GM20431 (cell line): ENCODE measurements around the gene GSK3A.

Experiments used
- in situ Hi-C: fragments of 300-500 bp; cut with MseI, MboI; formaldehyde crosslinking; loops from one replicate; pipeline ENCODE4 v1.15.0; 2020; ENCODE audit warnings: low sequenced_read_pairs; ENCODE audit not compliant: unreplicated experiment

The GSK3A gene

DNA sequence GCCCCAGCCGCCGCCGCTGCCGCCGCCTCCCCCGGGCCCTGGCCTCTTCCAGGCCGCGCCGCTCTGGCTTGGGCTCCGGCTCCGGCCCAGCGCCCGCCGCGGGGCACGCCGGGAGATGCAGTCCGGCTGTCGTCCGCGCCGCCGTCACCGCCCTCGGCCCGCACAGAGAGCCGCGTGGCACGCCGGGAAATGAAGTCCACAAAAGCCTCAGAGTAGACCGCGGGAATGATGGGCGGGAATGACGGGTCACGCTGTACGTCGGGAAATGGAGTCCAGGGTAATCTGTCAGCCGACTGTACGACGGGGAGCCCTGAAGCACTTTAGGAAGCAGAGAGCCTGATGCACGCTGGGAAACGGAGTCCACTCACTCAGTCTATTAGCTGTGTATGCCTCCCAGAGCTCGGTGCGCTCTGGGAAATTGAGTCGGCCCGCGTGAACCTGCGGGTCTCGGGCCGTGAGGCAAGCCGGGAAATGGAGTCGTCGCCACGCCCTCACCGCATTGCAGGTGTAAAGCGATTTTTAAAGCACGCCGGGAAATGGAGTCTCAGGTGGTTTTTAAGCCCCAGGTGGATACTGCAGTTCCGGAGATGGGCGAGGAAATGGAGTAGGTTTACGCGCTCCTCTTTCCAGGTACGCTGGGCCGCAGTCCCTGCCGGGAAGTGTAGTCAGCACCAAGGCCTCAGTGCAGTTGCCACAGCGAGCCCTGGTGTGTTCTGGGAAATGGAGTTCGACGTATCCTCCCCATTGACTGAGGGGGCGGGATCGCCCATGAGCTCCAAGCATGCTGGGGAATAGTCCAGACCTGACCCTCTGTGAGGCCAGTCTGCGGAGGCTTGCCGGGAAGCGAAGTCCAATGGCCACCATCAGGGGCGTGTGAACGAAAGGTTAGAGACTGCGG is at the start of gene GSK3A:
TSS of gene GSK3A (minus strand) at position 91 of the 898 bp plus-strand sequence. CDS start 137 bp downstream, outside the sequence.
- in situ Hi-C loops, result no loop called here

DNA sequence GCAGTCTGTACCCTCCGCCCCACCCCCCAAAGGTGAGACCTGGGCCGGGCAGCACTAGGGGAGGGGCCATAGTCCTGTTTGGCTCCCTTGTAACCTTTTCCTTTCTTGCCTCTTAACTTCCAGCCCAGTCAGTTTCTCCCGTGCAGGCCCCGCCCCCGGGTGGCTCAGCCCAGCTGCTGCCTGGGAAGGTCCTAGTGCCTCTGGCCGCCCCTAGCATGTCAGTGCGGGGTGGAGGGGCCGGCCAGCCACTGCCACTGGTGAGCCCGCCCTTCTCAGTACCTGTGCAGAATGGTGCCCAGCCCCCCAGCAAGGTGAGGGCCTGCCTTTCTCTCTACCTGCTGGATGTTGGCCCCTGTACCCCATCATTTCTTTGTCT is 49.0 kb upstream of the GSK3A start:
- in situ Hi-C loops, result no loop called here

DNA sequence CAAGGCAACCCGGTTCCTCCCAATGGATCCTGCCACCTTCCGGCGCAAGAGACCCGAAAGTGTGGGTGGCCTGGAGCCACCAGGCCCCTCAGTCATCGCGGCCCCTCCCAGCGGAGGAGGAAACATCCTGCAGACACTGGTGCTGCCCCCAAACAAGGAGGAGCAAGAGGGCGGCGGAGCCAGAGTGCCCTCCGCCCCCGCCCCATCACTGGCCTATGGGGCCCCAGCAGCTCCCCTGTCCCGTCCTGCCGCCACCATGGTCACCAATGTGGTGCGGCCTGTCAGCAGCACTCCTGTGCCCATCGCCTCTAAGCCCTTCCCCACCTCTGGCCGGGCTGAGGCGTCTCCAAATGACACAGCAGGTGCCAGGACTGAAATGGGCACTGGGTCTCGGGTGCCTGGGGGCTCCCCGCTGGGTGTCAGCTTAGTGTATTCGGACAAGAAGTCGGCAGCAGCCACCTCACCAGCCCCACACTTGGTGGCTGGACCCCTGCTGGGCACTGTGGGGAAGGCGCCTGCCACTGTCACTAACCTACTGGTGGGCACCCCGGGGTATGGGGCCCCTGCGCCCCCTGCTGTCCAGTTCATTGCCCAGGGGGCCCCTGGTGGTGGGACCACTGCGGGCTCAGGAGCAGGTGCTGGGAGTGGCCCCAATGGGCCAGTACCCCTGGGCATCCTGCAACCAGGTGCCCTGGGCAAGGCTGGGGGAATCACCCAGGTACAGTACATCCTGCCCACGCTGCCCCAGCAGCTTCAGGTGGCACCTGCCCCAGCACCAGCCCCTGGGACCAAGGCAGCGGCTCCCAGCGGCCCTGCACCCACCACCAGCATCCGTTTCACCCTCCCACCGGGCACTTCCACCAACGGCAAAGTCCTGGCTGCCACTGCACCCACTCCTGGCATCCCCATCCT is 48.4 kb upstream of the GSK3A start:
- in situ Hi-C loops, result no loop called here

DNA sequence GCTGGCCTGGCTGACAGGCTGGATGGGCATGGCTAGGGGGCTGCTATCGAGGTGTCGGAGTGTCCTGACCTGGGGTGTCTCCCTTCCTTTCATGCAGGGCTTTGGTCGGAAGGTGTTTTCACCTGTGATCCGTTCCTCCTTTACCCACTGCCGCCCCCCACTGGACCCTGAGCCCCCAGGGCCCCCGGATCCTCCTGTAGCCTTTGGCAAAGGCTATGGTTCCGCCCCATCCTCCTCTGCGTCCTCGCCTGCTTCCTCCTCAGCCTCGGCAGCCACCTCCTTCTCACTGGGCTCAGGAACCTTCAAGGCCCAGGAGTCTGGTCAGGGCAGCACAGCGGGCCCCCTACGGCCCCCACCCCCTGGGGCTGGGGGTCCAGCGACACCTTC is 47.7 kb upstream of the GSK3A start:
- in situ Hi-C loops, result no loop called here

DNA sequence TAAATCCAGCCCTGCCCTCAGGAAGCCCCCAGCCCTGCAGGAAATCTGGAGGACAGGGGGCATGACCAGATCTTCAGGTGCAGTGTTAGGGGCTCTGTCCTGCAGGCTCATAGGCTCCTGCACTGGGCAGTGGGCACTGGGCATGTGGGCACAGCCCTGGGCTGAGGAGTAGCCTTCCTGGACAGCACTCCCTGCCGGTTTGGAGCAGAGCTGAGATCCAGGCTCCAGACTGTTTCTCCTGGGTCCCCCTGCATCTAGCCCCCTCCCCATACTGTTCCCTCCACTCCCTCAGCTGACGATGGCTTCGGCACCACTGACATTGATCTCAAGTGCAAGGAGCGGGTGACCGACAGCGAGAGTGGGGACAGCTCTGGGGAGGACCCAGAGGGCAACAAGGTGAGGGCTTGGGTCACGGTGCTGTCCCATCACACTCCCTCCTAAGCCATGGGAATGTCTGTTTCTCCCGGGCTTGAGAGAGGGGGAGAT is 47.2 kb upstream of the GSK3A start:
- in situ Hi-C loops, result no loop called here

DNA sequence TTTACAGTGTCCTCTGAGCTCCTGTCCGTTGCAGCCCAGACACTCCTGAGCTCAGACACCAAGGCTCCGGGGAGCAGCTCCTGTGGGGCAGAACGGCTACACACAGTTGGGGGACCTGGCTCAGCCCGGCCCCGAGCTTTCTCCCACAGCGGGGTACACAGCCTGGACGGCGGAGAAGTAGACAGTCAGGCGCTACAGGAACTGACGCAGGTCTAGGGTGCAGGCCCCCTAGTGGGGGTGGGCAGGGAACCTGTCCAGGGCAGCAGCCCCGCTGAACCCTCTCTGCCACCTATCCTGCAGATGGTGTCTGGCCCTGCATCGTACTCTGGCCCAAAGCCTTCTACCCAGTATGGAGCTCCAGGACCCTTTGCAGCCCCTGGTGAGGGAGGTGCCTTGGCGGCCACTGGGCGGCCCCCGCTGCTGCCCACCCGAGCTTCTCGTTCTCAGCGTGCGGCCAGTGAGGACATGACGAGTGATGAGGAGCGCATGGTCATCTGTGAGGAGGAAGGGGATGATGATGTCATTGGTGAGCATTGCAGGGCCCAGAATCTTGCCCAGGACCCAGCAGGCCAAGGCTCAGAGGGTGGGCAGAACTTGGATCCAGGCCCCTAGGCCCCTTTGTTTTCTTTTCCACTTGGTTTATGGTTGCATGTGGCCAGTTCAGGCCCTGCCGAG is 46.6 kb upstream of the GSK3A start:
- in situ Hi-C loops, result no loop called here

DNA sequence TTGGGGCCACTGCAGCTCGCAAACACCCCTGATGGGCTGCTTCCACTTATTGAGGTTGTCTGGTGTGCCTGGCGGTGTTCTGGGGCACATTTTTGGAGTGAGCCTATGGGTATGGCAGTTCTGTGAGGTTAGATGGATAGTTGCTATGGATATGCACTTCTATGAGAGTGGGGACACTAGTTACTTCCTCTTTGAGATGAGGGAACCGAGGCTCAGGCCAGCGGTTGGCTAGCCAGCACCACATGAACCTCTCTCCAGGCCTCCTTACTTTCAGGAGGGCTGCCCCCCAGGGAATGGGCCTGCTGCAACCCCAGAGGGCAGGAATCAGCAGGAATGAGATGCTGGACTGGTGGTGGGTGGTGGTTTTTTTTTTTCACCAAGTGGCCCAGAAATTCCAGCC is 46.0 kb upstream of the GSK3A start:
- in situ Hi-C loops, result no loop called here

DNA sequence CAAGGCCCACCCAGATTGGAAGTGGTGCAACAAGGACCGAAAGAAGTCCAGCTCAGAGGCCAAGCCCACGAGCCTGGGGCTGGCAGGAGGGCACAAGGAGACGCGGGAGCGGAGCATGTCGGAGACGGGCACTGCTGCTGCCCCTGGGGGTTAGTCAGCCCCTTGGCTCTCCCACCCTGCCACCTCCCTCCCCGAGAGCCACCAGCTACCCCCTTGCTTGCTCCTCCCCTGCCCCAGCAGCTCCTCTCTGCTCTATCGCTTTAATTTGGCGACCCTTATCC is 45.4 kb upstream of the GSK3A start:
- in situ Hi-C loops, result no loop called here

DNA sequence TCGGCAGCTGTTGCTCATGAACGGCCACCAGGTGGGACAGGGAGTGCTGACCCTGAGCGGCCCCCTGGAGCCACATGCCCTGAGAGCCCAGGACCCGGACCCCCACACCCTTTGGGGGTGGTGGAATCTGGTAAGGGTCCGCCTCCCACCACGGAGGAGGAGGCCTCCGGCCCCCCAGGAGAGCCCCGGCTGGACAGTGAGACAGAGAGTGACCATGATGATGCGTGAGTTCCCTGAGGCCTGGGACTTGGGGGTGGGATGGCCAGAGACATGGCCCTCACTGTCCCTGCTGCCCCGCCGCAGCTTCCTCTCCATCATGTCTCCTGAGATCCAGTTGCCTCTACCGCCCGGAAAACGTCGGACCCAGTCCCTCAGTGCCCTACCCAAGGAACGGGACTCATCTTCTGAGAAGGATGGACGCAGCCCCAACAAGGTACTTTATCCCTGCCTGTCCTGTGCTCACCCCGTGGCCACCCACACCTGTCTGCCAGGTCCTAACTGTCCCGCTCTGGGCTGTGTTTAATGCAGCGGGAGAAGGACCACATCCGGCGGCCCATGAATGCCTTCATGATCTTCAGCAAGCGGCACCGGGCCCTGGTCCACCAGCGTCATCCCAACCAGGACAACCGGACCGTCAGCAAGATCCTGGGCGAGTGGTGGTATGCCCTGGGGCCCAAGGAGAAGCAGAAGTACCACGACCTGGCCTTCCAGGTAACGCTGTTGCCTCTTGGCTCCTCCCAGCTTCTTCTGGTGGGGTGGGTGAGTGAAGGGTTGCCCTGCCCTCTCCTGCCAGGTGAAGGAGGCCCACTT is 44.8 kb upstream of the GSK3A start:
- in situ Hi-C loops, result no loop called here

DNA sequence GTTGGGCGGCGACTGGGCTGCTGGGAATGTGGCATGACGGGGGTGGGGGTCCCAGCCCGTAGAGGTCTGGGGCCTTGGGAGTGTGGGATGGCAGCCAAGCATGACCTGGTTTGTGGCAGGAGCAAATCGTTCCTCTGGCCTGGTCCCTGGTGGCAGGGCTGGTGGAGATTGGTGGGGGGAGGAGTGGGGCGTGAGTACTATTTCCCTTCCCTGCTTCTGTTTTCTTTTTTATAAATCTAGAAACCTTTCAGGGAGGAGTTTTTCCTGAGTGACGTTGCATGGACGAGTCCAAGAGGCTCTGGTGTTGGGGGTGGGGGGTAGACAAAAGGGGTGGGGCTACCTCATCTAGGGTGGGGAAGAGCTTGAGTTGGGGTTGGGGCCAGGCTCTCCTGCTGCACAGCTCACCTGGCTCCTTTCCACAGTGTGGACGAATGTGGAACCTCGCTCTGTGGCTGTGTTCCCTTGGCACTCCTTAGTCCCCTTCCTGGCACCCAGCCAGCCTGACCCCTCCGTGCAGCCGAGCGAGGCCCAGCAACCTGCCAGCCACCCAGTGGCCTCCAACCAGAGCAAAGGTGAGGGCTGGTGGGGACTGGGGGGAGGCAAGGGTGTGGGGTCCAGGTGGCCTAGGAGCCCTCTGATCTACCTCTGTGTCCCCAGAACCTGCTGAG is 44.1 kb upstream of the GSK3A start:
- in situ Hi-C loops, result no loop called here

DNA sequence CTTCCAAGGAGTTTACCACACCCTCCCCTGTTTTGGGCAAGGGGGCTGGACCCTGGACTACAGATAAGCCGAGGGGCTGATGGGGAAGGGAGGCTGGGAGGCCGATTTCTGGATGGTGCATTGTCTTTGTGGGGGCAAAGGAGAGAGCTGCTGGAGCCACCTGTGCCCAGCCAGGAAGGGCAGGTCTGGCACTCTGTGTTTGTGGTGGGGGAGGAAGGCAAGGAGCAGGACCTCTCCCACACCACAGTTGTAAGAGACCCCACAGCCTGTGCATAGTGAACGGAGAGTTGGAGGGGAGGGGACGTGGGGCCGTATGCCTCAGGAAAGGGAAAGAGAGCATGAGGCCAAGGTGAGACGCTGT is 43.6 kb upstream of the GSK3A start:
- in situ Hi-C loops, result no loop called here

DNA sequence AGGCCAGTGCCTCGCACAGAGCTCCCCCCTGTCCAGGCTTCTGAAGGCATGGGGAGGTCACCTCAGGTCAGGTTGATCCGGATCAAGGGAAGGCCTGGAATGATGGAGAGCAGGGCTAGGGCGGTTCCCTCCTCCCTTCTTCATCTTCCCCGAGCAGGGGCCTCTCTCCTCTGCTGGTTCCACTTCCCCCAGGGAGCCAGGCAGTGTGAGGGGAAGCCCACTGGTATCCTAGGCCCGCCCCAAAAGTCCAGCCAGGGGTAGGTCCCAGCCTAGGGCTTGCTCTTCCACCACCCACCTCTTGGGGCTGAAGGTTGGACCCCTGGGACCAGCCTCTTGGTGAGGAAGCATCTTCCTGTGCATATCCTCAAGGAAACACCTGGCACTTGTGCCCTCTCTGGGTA is 43.1 kb upstream of the GSK3A start:
- in situ Hi-C loops, result no loop called here

DNA sequence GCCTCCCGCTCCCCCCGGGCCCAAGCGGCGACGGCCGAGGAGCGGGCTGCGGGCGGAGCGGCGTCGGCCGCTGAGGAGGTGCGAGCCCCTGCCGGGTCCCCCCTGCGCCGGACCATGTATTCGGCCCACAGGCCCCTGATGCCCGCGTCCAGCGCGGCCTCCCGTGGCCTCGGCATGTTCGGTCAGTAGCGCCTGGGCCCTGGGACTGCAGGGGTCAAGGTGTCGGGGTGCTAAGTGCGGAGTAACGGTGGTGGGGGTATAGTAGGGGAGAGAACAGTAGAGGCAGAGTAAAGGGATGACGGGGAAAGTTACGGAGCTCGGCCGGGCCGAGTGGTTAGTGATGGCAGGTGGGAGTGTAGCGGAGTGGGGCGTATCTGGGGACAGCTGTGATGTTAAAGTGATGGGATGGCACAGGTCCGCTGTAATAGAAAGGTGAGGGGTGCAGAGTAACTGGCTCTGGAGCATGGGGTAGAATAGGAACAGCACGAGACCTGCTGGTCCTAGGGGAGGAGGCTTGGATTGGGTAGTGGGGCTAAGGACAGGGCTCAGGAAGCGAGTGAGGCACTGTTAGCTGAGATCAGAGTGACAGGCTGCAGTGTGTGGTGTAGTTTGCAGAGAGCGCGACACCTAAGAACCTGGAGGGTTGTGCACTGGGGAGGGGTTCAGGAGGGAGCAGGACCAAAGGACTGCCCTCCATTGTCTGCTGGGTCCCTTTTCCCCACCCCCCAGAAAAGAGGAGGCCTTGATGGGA is 42.4 kb upstream of the GSK3A start:
- in situ Hi-C loops, result no loop called here

DNA sequence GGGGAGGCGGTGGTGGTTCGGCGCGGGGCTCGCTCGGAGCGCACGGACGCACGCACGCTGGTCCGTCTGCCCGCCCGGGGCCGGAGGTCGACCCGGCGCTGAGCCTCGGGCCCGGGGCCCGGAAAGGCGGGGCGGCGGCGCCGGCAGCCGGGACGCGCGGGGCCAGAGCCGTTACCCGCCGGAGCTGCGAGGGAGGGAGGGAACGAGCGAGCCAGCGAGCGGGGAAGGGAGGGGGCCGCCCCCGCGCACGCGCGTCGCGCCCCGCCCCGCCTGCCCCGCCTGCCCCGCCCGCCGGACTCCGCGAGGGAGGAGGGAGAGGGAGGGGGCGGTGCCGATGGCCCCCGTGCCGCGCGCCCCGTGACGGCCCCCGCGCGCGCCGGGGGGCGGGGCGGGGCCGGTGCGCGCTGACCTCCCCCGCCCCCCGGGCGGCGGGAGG is 41.7 kb upstream of the GSK3A start:
- in situ Hi-C loops, result no loop called here

DNA sequence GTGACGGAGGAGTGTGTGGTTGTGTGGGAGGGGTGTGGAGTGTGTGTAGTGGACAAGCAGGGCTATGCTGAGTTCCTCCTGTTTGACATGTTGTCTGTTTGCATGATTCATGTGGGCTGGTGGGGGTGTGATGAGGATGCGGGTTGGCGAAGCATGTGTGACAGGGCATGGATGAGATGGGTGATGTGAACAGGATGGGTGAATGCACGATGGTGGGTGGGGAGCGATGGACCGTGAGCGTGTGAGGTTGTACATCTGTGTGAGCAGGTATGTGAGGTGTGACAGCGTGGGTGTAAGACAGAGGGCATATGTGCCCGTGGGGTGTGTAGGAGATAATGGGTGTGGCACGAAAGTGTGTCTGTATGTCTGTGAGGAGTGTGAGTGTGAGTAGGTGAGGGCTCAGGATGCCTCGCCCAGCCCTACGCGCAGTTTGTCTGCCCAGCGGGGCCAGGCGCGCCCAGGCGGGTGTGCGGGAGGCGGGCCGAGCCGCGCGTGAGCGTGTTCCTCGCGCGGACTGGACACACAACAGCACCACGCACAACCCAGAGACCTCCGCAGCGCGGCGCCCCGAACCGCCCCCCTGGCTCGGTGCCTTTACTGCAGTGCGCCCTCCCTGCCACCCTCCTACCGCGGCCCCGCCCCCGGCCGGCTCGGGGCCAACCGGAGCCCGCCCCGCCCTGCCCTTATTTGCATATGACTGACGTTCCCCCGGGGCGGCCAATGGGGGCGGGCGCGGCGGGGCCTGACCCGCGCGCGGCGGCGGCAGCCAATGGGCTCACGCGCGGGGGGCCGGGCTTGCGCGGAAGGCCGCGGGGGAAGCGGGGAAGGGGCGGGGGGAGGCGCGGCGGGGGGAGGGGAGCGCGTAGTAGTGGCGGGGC is 41.0 kb upstream of the GSK3A start:
- in situ Hi-C loops, result no loop called here

DNA sequence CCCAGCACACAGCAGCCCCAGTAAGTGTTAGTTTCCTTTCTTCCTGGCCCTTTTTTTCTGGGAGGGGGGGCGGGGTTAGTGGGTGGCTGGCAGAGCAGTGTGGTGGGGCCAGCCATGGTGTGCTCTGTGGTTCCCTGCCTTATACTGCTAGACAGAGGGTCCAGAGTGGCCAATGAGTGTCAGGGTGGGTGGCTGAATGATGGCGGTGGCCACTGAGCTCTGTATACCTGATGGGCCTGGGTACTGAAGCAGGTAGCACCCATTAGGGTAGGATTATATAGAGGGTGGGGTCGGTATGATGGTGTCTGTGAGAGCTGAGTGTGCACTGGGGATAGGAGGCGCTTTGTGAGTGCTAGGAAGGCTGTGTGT is 40.4 kb upstream of the GSK3A start:
- in situ Hi-C loops, result no loop called here

DNA sequence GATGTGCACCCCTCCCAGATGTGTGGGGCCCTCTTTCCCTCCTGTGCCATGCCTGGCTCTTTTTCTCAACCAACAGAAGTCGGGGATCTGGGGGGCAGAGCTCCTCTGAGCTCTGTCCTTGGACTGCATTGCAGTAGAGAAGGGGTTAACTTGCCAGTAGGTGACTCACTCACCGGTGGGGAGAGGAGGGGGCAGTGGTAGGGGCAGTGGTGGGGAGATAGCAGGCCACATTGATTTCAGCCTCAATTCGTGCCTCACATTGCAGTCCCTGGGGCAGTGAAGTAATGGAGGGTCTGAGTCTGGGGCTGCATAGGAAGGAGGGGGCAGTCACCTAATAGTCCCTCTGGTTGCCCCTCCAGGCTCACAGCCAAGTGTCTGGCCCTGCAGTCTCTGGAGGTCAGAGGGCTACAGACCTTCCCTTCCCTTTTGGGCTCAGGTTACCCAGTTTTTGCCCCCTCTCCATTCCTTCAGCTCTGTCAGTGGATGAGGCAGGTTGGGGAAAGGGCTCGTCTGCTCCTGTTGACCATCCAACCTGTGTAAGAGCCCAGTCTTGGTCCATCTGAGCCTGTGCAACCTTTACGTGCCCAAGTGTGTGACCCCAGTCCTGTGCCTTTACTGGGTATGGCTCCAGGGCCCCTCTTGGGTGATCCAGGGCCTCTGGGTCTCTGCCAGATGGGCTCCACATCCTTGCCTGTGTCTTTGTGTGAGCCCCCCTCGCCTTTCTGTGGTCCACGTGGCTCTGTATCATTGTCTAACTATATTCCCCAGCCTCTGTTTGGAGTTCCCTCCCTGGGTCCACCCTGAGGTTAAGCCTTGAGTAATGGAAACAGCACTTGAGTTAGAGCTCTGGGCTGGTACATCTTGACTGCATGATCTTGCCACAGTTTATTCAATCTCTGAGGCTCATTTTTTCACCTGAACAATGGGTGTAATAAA is 39.7 kb upstream of the GSK3A start:
- in situ Hi-C loops, result no loop called here
